ENCODE results near the gene USP15. TPM values are rescaled to one million over a fixed set of nuclear protein-coding genes. Genes with fewer than 3 reads are reported as not detected.

The USP15 gene
- total and polyA plus RNA-seq, 2 of the 4 experiments (the other 2 are of a cell fraction) = 28.5 to 49.6 TPM

GRCh38 chr12:62328296-62328921, 68.2 kb downstream of the USP15 start:
- intact Hi-C loops (cut with micrococcal nuclease) = no loop called here
- H3K9me3 ChIP-seq (ENCODE audit: control insufficient read depth, insufficient read depth, low read length) = no peaks in the 10 kb centered on the region
- H3K27me3 ChIP-seq (ENCODE audit: control insufficient read depth, insufficient read depth, low read length) = no peaks in the 10 kb centered on the region
- H4K20me1 ChIP-seq (ENCODE audit: insufficient read depth, low read length) = no peaks in the 10 kb centered on the region
- dilution Hi-C loops (cut with HindIII; ENCODE audit: low sequenced_read_pairs, unreplicated experiment) = no loop called here
- CTCF ChIA-PET = no interaction called here
- H2AK9ac ChIP-seq (replicated peaks; ENCODE audit: low read depth, low read length, poor library complexity) = no peak overlapping the region
- no peak overlapping the region for H3K18ac ChIP-seq (ENCODE audit: low read depth, low read length)
- no peaks in the 10 kb centered on the region for H3K36me3 ChIP-seq (ENCODE audit: control insufficient read depth, insufficient read depth, low read length)
- H4K5ac ChIP-seq (ENCODE audit: low read depth, low read length) = no peak overlapping the region
- peaks cover 2% of the 10 kb centered on the region; the same call in 1 of the 2 replicates for H3K4me1 ChIP-seq (ENCODE audit: control insufficient read depth, insufficient read depth, low read length)
- BruUV-seq (replicated peaks) = no TSS peak
- H3K56ac ChIP-seq (ENCODE audit: extremely low read depth, insufficient read depth, low read length) = no peak overlapping the region; the same call in 1 of the 2 replicates
- no peak overlapping the region for H2BK120ac ChIP-seq (ENCODE audit: low read depth, low read length)
- no peak overlapping the region for H2BK5ac ChIP-seq (ENCODE audit: low read depth, low read length, poor library complexity, severe bottlenecking)
- WGBS, 2 experiments (ENCODE audit: extremely low coverage in 2 of 2, insufficient read length in 1 of 2) = no CpG with 5 or more reads among the region's 1 CpG
- no peak overlapping the region for H2BK20ac ChIP-seq (ENCODE audit: low read depth, low read length)
- in situ Hi-C loops (cut with MboI; ENCODE audit: low sequenced_read_pairs) = no loop called here
- no peak overlapping the region for H3K23ac ChIP-seq (ENCODE audit: low read depth, low read length)
- H4K91ac ChIP-seq (ENCODE audit: insufficient read depth, low read depth, low read length) = no peak overlapping the region
- H3K27ac ChIP-seq (ENCODE audit: insufficient read depth, low read length) = no peak overlapping the region
- no peak overlapping the region for H2AK5ac ChIP-seq (ENCODE audit: low read depth, low read length)
- H3K9me1 ChIP-seq (ENCODE audit: insufficient read depth, low read length) = no peaks in the 10 kb centered on the region
- H3K4me2 ChIP-seq (ENCODE audit: low read depth, low read length) = no peak overlapping the region
- ATAC-seq (ENCODE audit: low read depth) = no peak
- no peak overlapping the region for H2BK15ac ChIP-seq (ENCODE audit: low read depth, low read length)
- POLR2A ChIA-PET (ENCODE audit: unreplicated experiment) = no interaction called here
- H3K9ac ChIP-seq (ENCODE audit: low read depth, low read length) = no peak overlapping the region
- no peak overlapping the region for H3K4ac ChIP-seq (ENCODE audit: low read depth, low read length)
- H3K79me1 ChIP-seq (ENCODE audit: low read depth in 1 of 2, low read length in 2 of 2) = peaks cover 4 to 11% of the 10 kb centered on the region in 2 experiments; a peak in 3 of 4 replicates
- DNase-seq = no peak
- H3K14ac ChIP-seq (replicated peaks; ENCODE audit: low read depth, low read length) = no peak overlapping the region
- no peak overlapping the region for H2AFZ ChIP-seq (replicated peaks; ENCODE audit: low read length, poor library complexity)
- no peak overlapping the region for H3K4me3 ChIP-seq (ENCODE audit: insufficient read depth, low read depth, low read length)
- H4K8ac ChIP-seq (ENCODE audit: low read depth in 2 of 2, low read length in 2 of 2) = no peak overlapping the region
- TF ChIP-seq MAFK (IDR thresholded peaks at IDR 0.05; ENCODE audit: low read depth, low read length) (0 out of 2 replicates have a peak, but pooled peaks have one; percentile 7), MXI1 (IDR thresholded peaks at IDR 0.05; ENCODE audit: borderline replicate concordance, low read depth, low read length) (no peak)

Measured in IMR-90 (cell line).